Ishikawa (cell line): Measurements from ENCODE around the gene PTPRN2.

Experiments
- CEBPB ChIP-seq: IDR thresholded peaks from 2 replicates; pipeline ENCODE4 v1.6.1; 2012
- EGR1 ChIP-seq: IDR thresholded peaks from 2 replicates; pipeline ENCODE4 v1.6.1; 2012
- EP300 ChIP-seq: IDR thresholded peaks from 2 replicates; pipeline ENCODE4 v1.6.1; 2012; ENCODE audit warnings: borderline replicate concordance
- FOXM1 ChIP-seq: IDR thresholded peaks from 2 replicates; pipeline ENCODE4 v1.6.1; 2012; ENCODE audit warnings: low read depth, borderline replicate concordance
- RAD21 ChIP-seq: IDR thresholded peaks from 2 replicates; pipeline ENCODE4 v1.6.1; 2012; ENCODE audit warnings: low read depth
- REST ChIP-seq: IDR thresholded peaks from 2 replicates; pipeline ENCODE4 v1.6.1; 2012; ENCODE audit warnings: low read depth, mild to moderate bottlenecking
- TAF1 ChIP-seq: IDR thresholded peaks from 2 replicates; pipeline ENCODE4 v1.6.1; 2012; ENCODE audit warnings: low read depth, mild to moderate bottlenecking
- YY1 ChIP-seq: IDR thresholded peaks from 2 replicates; pipeline ENCODE4 v1.6.1; 2012; ENCODE audit warnings: low read depth
- ZBTB7A ChIP-seq: IDR thresholded peaks from 2 replicates; pipeline ENCODE4 v1.6.1; 2012; ENCODE audit warnings: low read depth
- TF ChIP-seq, protein P1 (sequence below): IDR thresholded peaks from 2 replicates; pipeline ENCODE4 v1.6.1; 2012

DNA sequence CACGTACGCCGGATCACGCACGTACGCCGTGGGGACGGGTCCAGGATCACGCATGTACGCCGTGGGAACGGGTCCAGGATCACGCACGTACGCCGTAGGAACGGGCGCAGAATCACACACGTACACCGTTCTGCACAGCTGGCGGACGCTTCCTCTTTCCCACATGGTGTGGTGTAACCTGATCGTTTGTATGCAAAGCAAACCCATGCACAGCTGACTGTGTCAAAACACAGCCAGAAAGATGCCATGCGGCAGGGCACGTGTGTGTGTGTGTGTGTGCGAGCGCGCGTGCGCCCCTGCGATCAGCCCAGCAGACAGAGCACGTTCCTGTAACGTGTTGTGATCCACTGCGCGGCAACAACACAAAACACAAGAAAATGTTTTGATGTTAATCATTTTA is 677.2 kb downstream of the PTPRN2 start:
- no peak for TF ChIP-seq EP300
- TF ChIP-seq, protein P1, sequence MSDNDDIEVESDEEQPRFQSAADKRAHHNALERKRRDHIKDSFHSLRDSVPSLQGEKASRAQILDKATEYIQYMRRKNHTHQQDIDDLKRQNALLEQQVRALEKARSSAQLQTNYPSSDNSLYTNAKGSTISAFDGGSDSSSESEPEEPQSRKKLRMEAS, result no peak
- TF ChIP-seq REST, result no peak
- TF ChIP-seq CEBPB, result no peak
- TF ChIP-seq FOXM1, result no peak
- no peak for TF ChIP-seq YY1
- no peak for TF ChIP-seq TAF1
- no peak for TF ChIP-seq EGR1
- no peak for TF ChIP-seq RAD21
- TF ChIP-seq ZBTB7A, result no peak
